ENCODE measurements around the gene GPR85.
"Not testable (repeated sequence)": the region's sequence is repeated elsewhere in the genome, so short reads cannot be mapped to it uniquely, and the experiment has no call there.

GPR85 gene

DNA sequence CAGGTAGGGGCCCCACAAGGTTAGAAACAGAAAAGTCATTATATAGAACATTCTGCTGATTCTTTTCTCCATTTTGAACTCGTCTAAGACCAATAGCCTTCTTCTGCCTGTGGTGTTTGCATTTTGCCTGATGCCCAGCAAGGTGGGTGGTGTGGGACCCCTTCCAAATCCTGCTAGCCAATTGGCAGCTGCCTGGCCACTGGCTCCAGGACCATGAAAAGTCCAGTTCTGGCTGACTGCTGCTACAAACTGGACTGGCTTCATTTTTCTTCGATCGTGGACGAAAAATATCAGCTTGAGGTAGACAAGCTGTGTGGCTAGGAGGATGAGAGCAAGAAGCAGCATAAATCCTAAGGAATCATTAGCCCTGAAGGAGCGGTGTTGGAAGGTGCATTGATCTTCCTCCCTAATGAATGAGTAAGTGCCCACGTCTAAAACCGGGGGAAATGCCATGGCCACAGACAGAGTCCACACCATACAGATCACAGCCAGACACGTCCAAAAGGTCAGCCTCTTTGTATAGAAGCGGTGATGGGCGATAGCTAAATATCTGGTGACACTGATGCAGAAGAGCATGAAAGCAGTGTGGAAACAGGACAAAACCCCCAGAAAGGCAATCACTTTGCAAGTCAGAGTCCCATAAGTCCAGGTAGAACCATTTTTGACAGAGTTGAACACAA is 2.7 kb downstream of the GPR85 start:
- DNase-seq = no peak

DNA sequence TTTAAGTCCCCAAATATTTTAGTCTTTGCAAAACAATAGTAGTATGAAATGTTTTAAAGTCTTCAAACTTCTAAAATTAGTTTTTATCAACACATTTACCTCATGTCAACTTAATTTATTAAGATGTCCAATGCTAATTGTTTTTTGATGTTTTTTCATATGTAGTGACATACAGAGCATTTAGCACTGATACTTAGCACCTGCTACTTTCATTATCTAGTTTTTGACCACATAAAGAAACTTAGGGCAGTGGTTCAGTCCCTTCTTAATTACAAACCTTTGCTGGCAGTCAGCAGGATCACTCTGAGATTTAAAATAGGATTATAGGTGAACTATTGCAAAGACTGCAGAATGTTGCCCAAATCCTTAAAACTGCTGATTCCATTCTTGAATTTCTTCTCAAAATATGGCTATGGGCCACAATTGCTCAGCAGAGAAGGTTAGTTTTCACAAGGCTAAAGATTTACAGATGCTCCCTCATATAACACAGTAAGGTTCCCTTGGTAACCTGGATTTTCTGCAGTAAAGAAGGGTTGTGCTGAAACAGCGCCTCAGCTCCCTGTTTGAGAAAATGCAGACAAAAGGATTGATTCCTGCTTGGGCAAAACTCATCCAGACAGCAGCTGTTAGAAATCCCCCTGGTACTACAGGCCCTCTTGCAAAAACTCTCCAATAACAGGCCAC is 3.4 kb downstream of the GPR85 start:
- no peak for DNase-seq

DNA sequence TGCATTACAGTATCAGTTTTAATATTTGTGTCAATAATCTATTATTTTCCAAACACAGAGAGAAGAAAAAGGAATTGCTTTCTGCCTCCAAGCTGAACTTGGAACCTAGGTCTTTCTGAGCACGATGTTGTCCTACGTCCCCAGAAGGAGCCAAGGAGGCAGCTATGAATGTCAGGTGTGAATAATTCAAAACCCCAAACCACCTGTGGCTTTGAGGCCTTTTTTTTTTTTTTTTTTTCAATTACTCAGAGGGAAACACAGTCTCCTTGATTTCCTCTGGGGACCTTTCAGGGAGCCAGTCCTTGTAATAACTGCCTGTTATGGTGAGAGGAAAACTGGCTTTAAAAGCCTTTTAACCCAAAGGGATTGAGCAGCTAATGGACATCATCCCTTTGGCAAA is 8.3 kb downstream of the GPR85 start:
- DNase-seq = no peak

DNA sequence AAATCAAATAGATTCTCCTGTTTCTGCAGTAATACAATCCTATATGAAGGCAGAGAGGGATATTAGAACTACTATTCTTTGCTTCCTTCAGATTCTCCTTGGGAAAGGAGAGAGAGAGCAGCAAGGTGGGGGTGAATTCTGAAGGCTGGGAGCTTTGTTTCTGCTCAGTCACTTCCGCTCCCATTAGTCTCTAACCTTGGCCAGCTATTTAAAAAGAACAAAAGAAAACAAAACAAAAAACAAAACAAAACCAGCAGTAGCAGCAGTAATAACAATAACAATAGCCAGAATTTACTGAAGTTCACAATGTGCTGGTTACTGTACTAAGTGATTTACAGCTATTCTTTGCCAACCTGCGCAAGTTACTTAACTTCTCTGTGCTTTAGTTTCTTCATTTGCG is 9.9 kb downstream of the GPR85 start:
- no peak for DNase-seq

DNA sequence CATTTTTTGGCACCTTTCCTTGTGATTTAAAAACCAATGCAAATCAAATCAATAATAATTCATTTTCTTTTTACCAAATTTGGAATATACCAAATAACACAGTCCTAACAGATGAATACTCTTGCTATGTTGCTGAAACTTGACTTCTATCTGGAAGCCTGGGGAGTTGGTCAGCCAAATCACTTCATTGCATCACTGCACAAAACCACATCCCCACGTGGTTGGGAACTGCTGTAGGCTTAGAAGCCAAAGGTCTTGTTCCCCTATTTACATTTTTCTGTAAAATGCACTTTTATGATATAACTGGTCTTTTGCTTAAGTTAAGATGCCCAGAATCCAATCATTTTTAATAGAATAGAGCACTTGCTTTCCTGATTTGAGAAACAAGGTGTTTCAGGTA is 15.2 kb downstream of the GPR85 start:
- no peak for DNase-seq

DNA sequence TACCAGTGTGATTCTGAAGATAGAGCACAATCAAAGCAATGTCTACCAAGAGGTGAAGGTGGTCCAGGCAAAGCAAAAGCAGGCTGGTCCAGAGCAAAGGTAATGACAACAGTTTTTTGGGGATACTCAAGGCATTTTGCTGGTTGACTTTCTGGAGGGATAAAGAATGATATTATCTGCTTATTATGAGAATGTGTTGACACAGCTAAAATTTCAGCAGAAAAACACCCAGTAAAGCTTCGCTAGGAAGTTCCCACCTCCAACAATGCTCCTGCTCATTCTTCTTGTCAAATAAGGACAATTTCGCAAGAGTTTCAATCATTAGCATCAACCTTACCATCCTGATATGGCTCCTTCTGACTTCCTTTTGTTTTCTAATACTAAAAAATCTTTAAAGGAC is 24.1 kb downstream of the GPR85 start:
- no peak for DNase-seq

DNA sequence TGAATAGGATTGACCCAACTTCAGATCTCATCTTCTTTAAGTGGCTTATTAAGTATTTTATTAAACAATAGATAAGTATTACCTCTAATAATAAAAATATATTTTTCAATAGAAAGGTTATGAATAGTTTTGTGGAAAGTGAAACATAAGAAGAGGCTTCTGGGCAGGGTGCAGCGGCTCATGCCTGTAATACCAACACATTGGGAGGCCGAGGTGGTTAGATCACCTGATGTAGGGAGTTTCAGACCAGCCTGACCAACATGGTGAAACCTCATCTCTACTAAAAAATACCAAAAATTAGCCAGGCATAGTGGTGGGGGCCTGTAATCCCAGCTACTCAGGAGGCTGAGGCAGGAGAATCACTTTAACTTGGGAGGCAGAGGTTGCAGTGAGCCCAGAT is 26.5 kb downstream of the GPR85 start:
- DNase-seq = no peak

DNA sequence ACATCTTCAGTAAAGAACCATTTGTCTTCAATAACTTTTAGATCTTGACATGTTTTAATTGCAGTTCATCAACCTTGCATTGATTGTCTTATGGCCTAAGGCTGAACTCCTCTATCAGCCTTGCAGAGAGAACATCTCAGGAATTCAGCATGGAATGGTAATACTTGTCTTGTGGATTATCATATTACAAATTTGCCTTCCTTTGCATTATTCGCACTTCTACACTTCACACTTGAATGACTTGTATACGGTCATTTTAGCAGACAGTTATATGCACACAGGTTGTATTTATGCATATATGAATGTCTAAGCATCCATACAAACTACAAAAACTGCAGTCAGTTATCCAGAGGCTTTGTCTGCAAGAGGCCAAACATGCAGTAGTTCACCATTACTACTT is 31.7 kb downstream of the GPR85 start:
- no peak for DNase-seq

DNA sequence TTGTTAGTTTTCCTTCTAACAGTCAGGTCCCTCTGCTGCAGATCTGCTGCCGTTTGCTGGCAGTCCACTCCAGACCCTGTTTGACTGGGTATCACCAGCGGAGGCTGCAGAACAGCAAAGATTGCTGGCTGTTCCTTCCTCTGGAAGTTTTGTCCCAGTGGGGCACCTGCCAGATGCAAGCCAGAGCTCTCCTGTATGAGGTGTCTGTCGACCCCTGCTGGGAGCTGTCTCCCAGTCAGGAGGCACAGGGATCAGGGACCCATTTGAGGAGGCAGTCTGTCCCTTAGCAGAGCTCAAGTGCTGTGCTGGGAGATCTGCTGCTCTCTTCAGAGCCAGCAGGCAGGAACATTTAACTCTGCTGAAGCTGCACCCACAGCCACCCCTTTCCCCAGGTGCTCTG is 32.4 kb downstream of the GPR85 start:
- DNase-seq = not testable (repeated sequence)

DNA sequence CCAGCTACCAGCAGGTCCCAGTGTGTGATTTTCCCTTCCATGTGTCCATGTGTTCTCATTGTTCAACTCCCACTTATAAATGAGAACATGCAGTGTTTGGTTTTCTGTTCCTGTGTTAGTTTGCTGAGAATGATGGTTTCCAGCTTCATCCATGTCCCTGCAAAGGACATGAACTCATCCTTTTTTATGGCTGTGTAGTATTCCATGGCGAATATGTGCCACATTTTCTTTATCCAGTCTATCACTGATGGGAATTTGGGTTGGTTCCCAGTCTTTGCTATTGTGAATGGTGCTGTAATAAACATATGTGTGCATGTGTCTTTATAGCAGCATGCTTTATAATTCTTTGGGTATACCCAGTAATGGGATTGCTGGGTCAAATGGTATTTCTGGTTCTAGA is 37.4 kb downstream of the GPR85 start:
- DNase-seq = not testable (repeated sequence)

DNA sequence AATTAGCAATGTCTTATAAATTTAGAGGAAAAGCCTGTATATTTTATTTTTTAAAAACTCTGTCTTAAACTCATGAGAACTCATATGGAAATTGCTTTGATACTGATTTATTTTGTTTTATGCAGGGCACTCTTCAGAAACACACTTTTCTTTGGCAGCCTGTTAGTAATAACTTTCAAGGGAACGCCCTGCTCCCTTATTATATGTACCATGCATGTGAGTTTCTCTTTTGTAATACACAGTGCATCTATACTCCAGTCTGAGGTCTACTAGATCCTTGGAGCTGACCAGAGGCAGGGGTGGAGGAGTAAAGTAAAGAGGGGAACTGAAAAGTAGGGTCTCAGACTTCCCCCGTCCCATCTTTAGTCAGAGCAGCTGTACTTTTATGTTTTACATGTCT is 40.2 kb downstream of the GPR85 start:
- no peak for DNase-seq

DNA sequence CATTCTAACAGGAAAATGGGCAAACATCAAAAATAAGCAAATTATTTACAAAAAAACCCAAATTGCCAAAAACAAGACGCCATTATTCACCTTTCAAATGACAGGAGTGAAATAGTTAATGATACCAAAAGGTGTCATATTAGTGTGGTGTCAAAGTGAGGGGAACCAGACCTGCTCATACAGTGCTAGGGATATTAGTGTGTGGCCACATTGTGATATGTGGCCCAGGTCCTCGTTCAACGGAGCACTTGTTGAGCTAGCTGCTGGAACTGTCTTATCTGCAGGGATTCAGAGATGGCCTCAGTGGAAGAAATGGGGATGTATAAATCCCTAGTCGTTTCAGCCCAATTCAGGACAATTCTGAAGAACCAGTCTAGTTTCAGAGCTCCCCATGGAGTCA is 41.2 kb downstream of the GPR85 start:
- no peak for DNase-seq

DNA sequence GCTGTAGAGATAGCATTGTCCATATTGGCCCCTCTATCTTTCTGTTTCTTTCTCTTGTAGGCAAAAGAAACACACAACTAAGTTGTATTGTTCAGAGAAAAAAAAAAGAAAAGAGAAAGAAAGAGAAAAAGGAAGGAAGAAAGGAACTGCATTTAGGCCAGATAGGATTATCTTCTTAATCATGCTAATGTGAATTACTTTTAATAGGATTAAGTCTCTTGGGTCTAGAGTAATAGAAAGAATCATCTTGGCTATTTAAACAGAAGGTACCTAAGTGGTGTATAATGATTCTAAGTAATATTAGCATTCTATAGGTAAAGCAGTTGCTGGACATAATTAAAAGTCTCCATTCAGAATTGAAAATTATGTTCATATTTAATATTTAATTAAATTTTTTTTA is 42.2 kb downstream of the GPR85 start:
- DNase-seq = no peak

DNA sequence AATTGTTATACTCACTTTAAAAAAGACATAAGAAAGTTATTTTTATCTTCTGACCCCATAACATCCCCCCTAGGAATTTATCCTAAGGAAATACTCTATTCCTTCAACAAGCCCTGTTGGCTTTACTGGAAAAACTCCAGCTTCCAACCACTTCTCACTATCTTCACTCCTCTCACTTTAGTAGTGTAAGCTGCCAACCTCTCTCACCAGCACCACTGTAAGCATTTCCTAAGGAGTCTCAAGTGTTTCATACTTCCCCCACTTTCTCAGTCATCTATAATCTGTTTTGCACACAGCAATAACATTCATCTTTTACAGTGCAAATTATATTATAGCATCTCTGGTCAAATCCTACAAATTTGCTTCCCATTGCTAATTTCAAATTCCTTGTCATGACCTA is 45.8 kb downstream of the GPR85 start:
- DNase-seq = no peak

DNA sequence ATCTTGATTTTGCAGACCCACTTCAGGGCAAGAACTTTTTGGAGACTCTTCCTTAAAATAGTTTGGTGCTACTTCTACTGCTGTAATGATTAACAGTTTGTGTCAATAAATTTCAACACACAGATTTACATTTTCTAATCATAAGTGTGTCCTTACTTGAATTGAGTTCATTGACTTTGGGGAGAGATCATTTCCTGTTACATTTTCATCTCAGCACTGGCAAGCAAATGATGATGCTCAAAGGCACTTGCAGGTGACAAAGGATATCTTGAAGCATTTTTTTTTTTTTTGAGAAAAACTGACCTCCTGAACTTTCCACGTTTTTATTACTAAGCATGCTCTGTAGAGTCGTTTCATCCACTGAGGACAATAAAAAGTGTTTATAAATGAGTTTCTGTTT is 52.7 kb downstream of the GPR85 start:
- no peak for DNase-seq

All from T-helper 1 cell (primary cell).